CD4-positive, alpha-beta T cell treated with Interleukin-17A for 4 hours (primary cell): ENCODE measurements around the gene HSPA4.
"Not testable (repeated sequence)": the region's sequence is repeated elsewhere in the genome, so short reads cannot be mapped to it uniquely, and the experiment has no call there.

Experiments
- DNase-seq: peaks from one replicate; pipeline ENCODE4 v3.0.0-alpha.2; 2020; ENCODE audit warnings: mixed read lengths

The HSPA4 gene

DNA sequence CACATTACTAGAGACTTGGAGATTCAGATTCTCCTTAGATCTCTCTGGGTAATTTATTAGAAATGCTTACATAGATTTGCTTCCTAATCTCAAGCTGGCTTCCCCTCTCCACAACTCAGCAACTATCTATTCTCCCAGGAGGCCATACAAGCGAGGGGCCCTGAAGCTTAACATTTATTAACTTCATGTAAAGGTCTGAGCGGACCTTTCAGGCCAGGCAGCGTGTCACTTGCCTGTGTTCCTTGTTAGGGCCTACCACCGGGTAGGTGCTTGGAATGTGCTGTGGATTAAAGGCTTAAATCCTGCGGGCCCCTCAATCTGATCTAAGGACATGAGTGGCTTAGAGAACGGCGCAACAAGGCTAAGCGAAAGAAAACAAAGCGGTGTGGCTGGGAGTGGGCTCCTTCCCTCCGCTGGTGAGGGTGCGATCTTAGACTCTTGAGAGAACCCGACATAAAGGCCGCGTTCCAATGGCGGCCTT lies 712 bp upstream of the HSPA4 start:
- no peak for DNase-seq

DNA sequence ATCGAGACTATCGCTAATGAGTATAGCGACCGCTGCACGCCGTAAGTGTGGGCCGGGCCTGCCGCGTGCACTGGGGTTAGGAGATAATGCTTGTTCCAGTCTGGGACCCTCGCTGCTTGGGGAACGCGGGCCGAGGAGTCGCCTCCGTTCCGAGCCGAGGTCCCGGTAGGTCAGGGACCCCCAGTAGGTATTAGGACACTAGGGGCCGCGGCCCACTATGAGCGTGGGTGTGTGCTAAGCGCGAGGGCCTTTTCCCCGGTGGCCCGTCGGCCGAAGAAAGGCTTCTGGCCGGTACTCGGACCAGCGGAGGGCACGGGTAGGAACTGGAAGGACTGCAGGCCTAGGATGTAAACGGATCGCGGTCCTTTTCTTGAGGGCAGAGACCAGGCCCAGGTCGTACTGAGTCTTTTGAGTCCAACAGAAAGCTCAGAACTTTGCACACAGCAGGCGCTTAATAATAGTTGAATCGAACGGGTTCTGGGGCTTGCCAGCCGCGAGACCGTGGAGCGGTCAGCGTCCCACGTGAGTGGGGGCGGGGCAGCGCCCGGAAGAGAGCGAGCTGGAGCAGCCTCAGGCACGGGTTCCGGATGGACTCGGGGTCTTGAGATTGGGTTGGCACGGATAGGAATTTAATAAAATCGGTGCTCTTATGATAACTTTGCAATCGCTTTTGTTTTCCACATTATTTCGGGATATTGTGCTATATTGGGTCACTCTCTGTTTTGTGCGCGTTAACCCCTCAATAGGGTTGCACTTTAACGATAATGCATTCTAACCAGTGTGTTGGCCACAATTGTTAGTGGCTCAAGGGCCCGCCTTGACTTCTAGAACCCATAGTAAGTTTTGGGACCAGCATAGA lies 733 bp downstream of the HSPA4 start:
- DNase-seq = peak; percentile 41

GRCh38 chr5:133053448-133053847 lies 1.6 kb downstream of the HSPA4 start:
- no peak for DNase-seq

DNA sequence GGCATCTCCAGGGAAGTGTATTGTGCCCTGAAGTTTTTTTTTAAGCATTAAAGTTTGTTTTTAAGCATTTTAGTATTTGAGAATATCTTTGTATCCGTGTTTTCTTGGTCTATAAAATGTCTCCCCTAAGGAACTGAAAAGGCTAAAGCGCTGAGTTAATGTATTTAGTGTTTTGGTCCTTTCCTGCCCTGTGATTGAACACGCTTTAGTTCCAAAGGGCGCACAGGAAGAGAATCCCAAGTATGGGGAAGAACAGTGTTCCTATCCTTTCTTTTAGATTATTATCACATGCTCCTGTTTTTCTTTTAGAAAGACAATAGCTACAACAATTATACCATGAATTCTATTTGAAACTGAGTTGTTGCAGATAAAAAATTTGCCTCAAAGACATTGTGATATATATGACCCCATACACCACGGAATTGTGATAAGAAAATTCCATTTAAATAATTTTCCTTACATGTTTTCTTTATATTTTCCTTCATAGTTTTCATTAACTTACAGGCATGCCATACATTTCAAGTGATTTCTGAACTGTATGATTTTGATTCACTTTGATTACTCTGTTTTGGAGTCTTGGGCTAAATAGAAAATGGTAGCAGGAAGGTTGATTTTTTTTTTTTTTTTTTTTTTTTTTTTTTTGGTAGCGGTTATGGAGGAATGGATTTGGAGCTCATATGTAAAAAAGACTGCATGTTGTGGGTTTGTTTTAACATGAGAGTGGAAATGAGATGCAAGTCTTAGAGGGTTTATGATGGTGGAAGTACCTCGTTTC lies 3.1 kb downstream of the HSPA4 start:
- no peak for DNase-seq

DNA sequence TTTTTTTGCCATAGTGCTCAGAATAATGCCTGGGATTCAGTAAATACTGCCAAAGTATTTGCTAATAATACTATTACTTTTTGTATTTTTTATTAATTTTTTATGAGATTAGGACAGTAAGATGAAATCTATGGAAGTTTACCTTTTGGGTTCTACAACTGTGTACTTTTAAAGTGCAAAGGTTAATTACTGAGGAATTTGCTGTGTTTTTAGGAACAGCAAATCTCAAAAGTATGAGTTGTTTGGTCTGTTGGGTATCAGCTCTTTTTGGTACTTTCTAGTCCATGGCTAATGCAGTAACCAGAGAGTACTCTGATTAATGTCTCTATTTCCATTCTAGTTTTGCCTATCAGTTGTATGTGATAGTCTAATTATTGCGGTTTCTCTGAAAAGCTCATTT lies 5.1 kb downstream of the HSPA4 start:
- DNase-seq = no peak

- no peak for DNase-seq
These were observed 7.8 kb downstream of the HSPA4 start for GRCh38 chr5:133059621-133060020.

- DNase-seq = no peak
These were observed 10.5 kb downstream of the HSPA4 start for GRCh38 chr5:133062276-133062675.

DNA sequence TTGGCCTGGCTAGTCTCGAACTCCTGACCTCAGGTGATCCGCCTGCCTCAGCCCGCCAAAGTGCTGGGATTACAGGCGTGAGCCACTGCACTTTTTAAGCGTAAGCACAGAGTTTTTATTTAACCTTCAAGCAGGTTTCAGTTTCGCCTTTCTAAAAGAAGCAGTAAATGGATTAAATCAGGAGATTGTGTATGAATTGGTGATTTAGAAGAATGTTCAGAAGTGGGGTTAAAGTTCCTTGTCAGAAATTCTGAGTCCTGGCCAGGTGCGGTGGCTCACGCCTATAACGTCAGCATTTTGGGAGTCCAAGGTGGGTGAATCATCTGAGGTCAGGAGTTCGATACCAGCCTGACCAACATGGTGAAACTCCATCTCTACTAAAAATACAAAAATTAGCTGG lies 12.2 kb downstream of the HSPA4 start:
- DNase-seq = no peak

DNA sequence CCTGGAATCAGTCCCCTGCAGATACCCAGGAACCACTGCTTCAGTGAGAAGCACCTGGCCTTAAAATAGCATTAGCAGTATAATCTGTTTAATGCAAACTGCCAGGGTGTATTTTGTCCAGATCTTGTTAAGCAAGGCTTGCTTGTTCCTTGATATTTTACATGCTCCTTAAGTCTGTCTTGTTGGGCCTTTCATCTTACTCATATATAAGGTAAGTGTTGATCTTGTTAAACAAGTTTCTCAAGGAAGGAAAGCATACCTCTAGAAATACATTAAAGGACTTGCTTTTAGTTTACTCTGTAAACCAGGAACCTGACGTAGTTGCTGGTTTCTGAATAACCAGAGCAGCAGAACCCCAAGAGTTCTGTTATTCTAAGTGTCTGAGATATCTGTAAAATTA lies 13.7 kb downstream of the HSPA4 start:
- DNase-seq = no peak

GRCh38 chr5:133066045-133066444 lies 14.2 kb downstream of the HSPA4 start:
- DNase-seq = no peak

GRCh38 chr5:133072021-133072420 lies 20.2 kb downstream of the HSPA4 start:
- no peak for DNase-seq

DNA sequence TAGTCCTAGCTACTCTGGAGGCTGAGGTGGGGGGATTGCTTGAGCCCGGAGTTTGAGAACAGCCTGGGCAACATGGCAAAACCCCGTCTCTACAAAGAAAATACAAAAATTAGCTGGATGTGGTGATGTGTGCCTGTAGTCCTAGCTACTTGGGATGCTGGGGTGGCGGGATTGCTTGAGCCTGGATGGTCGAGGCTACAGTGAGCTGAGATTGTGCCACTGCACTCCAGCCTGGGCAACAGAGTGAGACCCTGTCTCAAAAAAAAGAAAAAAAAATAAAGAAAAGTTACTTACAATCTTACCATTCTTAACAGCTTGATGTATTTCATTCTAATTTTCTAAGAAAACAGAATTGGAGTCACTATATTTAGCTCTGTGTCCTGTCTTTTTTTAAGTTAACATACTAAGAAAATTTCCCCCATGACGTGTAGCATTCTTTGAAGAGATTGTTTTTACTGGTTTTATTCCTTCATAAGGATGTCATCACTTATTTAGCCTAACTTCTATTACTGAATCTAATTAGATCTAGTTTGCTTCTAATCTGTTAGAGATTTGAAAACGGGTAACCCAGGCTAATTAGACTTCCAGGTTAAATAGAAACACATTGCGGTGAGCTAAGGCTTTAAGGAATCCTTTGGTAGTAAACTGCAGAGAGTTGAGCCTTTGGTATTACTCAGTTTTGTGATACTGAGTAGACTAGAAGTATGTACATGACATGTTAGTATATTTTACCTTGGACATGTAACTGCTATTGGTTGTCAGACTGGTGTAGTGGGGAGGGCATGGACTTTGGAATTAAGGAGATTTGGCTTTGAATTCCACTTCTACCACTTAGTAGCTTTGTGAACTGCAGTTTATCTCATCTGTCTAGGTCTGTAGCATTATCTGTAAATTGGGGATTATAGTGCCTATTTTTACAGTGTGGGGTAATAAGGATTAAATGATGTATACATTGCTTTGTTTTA lies 24.0 kb downstream of the HSPA4 start:
- DNase-seq = no peak

- no peak for DNase-seq
These were observed 27.2 kb downstream of the HSPA4 start for GRCh38 chr5:133079048-133079447.

DNA sequence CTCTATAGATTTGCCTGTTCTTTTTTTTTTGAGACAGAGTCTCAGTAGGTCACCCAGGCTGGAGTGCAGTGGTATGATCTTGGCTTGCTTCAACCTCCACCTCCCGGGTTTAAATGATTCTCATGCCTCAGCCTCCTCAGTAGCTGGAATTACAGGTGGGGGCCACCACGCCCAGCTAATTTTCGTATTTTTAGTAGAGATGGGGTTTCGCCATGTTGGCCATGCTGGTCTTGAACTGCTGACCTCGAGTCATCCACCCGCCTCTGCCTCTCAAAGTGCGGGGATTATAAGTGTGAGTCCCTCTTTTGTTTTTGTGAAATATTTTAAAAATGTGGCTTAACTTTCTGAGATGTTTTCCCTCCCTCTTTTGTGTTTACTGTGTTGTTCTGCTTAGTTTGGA lies 29.2 kb downstream of the HSPA4 start:
- no peak for DNase-seq

DNA sequence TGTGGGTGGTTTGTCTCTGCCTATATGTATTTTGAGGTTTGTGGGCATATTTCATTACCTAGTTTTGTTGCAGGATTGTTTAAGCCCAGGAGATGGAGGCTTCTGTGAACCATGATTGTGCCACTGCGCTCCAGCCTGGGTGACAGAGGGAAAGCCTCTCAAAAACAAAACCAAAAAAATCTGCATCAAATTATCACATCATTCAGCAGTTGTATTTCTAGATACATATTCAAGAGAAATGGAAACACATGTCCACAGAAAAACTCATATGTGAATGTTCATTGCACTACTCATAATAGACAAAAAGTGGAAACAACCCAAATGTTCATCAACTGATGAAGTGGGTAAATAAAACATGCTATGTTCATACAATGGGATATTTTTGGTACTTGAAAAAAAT lies 29.9 kb downstream of the HSPA4 start:
- DNase-seq = no peak

GRCh38 chr5:133082128-133082527 lies 30.3 kb downstream of the HSPA4 start:
- no peak for DNase-seq

DNA sequence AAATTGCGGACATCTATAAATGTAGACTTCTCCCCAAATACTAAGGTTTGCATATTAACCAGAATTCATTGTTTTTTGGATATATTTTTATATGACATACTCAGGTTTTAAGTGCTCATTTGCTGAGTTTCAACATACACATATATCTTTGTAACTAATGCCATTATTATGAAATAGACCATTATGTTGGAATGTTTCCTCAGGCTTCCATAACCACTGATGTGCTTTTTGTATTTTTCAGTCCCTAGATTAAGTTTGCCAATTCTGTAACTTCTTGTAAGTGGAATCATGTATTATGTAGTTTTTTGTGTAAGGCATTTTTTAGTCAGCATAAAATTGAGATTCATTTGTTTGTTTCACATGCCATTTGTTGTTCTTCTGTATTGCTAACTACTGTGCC lies 32.1 kb downstream of the HSPA4 start:
- DNase-seq = no peak

- not testable (repeated sequence) for DNase-seq
These were observed 33.4 kb downstream of the HSPA4 start for GRCh38 chr5:133085171-133085570.

- DNase-seq = no peak
These were observed 34.6 kb downstream of the HSPA4 start for GRCh38 chr5:133086366-133086875.

GRCh38 chr5:133088064-133088463 lies 36.3 kb downstream of the HSPA4 start:
- no peak for DNase-seq

DNA sequence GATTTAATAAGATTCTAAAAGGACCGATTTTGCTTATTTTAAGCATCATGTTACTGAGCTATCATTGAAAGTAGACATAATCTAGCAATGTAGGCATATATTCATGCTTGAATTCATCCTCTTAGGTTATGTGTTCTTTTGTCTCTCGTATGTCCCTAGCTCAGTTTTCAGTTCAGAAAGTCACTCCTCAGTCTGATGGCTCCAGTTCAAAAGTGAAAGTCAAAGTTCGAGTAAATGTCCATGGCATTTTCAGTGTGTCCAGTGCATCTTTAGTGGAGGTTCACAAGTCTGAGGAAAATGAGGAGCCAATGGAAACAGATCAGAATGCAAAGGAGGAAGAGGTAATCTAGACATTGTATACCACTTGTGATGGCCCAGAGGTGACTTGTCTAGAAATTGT lies 39.2 kb downstream of the HSPA4 start:
- no peak for DNase-seq

GRCh38 chr5:133106343-133106742 lies 54.5 kb downstream of the HSPA4 start:
- DNase-seq = no peak
